Stomach (tissue), 9 donors: ENCODE results near the gene ZCCHC10. TPM values are rescaled to one million over a fixed set of nuclear protein-coding genes. Genes with fewer than 3 reads are reported as not detected.
A peak's percentile ranks its signal among the peaks of the same experiment; 100 is the strongest.

ENCODE experiments used
- DNase-seq, 2 donors: peaks; one replicate each; pipeline versions ENCODE4 v3.0.0 to v3.0.0-alpha.2; 2013 to 2019
- H3K27ac ChIP-seq, 5 donors: fragments of 200-600 bp in 4 of 5; sonication (generic) in 4 of 5; one replicate each; pipeline ENCODE4 v1.5.1; 2013 to 2019; ENCODE audit warnings: mild to moderate bottlenecking in 1 of 5, moderate library complexity in 1 of 5
- H3K27me3 ChIP-seq, 3 donors: fragments of 200-600 bp; sonication (generic); one replicate each; pipeline ENCODE4 v1.5.1; 2017 to 2019; ENCODE audit warnings: mixed run types in 1 of 3
- H3K36me3 ChIP-seq, 4 donors: fragments of 200-600 bp; sonication (generic); 1 replicate in 3 of 4; 2 replicates in 1 of 4; pipeline ENCODE4 v1.5.1; 2016 to 2019
- H3K4me1 ChIP-seq, 4 donors: fragments of 200-600 bp; sonication (generic); one replicate each; pipeline ENCODE4 v1.5.1; 2016 to 2019
- H3K4me3 ChIP-seq, 4 donors: fragments of 200-600 bp; sonication (generic) in 3 of 4; one replicate each; pipeline ENCODE4 v1.5.1; 2016 to 2019; ENCODE audit warnings: mild to moderate bottlenecking in 1 of 4
- H3K9me3 ChIP-seq, 4 donors: fragments of 200-600 bp; sonication (generic); one replicate each; pipeline ENCODE4 v1.5.1; 2016 to 2019
- EP300 ChIP-seq: sonication (generic); formaldehyde crosslinking; IDR thresholded peaks from one replicate; pipeline ENCODE4 v1.6.1; 2017; ENCODE audit warnings: antibody characterized with exemption
- POLR2A ChIP-seq, 4 donors: fragments of 450-650 bp; IDR thresholded peaks; one replicate each; pipeline ENCODE4 v1.6.1; 2016; ENCODE audit warnings: antibody characterized with exemption in 4 of 4, control low read depth in 2 of 4, mild to moderate bottlenecking in 1 of 4, moderate library complexity in 1 of 4
- POLR2AphosphoS5 ChIP-seq, 3 donors: sonication (generic); formaldehyde crosslinking; IDR thresholded peaks; one replicate each; pipeline ENCODE4 v1.6.1; 2016; ENCODE audit warnings: antibody characterized with exemption in 3 of 3
- WGBS, 5 donors: extraction: QIAGEN DNeasy Blood & Tissue Kit in 3 of 5; methylation state at CpG; one replicate each; pipeline versions ENCODE4 v1.1.5 to v1.1.7; 2013 to 2018; 5-methylcytosine and 5-hydroxymethylcytosine counted together
- intact Hi-C: fragments of 100-400 bp; cut with DNase I; formaldehyde crosslinking; loops from one replicate; pipeline ENCODE4 v1.15.1; 2023; ENCODE audit warnings: low total_unique reads
- polyA plus RNA-seq, 3 donors: library from polyadenylated mRNA; stranded (reverse); fragments of 200-250 nt; gene quantifications; one replicate each; pipeline ENCODE4 v1.2.3, GENCODE V29; 2013
- total RNA-seq, 5 donors: library from RNA; depleted of rRNA; stranded (reverse); fragments of >200 nt; gene quantifications; one replicate each; pipeline versions ENCODE4 v1.1.0 to v1.2.3, GENCODE V29; 2014 to 2016
- TF ChIP-seq, protein P1 (sequence below), 7 experiments: fragments of 450-650 bp in 4 of 7; fragments of 200-600 bp in 3 of 7; sonication (generic) in 3 of 7; IDR thresholded peaks; one replicate each; pipeline ENCODE4 v1.5.1; 2016 to 2019; ENCODE audit warnings: antibody characterized with exemption in 7 of 7, control low read depth in 2 of 7, mild to moderate bottlenecking in 1 of 7
- donor health status: healthy with polysubstance abuse.
- donor health status: Bipolar disorder and iron deficiency.
- donor health status: healthy.

ZCCHC10 gene
- total and polyA plus RNA-seq, 8 donors: 0.29 to 45.1 (median 11.8) TPM

GRCh38 chr5:133066045-133066444 is 39.7 kb upstream of the ZCCHC10 start:
- peaks cover 12 to 50% (median 32%) of the 10 kb centered on the region in 4 donors for H3K4me1 ChIP-seq
- no peak for DNase-seq
- H3K27me3 ChIP-seq: no peaks in the 10 kb centered on the region
- peaks cover 26 to 62% (median 47%) of the 10 kb centered on the region in 4 donors for H3K36me3 ChIP-seq
- 64 to 74% (median 72%) methylated on average over 2 of the region's 2 CpGs for WGBS, 5 donors
- TF ChIP-seq EP300: no peak
- no peak for TF ChIP-seq POLR2A (IDR thresholded peaks at IDR 0.05)
- TF ChIP-seq, protein P1, sequence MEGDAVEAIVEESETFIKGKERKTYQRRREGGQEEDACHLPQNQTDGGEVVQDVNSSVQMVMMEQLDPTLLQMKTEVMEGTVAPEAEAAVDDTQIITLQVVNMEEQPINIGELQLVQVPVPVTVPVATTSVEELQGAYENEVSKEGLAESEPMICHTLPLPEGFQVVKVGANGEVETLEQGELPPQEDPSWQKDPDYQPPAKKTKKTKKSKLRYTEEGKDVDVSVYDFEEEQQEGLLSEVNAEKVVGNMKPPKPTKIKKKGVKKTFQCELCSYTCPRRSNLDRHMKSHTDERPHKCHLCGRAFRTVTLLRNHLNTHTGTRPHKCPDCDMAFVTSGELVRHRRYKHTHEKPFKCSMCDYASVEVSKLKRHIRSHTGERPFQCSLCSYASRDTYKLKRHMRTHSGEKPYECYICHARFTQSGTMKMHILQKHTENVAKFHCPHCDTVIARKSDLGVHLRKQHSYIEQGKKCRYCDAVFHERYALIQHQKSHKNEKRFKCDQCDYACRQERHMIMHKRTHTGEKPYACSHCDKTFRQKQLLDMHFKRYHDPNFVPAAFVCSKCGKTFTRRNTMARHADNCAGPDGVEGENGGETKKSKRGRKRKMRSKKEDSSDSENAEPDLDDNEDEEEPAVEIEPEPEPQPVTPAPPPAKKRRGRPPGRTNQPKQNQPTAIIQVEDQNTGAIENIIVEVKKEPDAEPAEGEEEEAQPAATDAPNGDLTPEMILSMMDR (IDR thresholded peaks at IDR 0.05): no peak
- TF ChIP-seq POLR2AphosphoS5 (IDR thresholded peaks at IDR 0.05): no peak
- H3K9me3 ChIP-seq: no peaks in the 10 kb centered on the region
- intact Hi-C loops: no loop called here
- H3K27ac ChIP-seq: peak overlapping the region in 2 of 5 donors; percentile 15 to 50
- H3K4me3 ChIP-seq: no peak overlapping the region

GRCh38 chr5:133065471-133065870 is 39.1 kb upstream of the ZCCHC10 start:
- H3K36me3 ChIP-seq: peaks cover 21 to 56% (median 41%) of the 10 kb centered on the region in 4 donors
- WGBS, 5 donors: 28 to 40% (median 38%) methylated on average over 1 of the region's 1 CpG
- TF ChIP-seq POLR2A (IDR thresholded peaks at IDR 0.05): no peak
- no peak for TF ChIP-seq EP300
- no peak for TF ChIP-seq POLR2AphosphoS5 (IDR thresholded peaks at IDR 0.05)
- TF ChIP-seq, protein P1 (IDR thresholded peaks at IDR 0.05): no peak
- H3K4me3 ChIP-seq: no peak overlapping the region
- no peaks in the 10 kb centered on the region for H3K9me3 ChIP-seq
- intact Hi-C loops: no loop called here
- peaks cover 12 to 50% (median 32%) of the 10 kb centered on the region in 4 donors for H3K4me1 ChIP-seq
- H3K27me3 ChIP-seq: no peaks in the 10 kb centered on the region
- peak overlapping the region in 3 of 5 donors; percentile 13 to 50 (median 15) for H3K27ac ChIP-seq
- peak in 1 of 2 donors; percentile 69 for DNase-seq

DNA sequence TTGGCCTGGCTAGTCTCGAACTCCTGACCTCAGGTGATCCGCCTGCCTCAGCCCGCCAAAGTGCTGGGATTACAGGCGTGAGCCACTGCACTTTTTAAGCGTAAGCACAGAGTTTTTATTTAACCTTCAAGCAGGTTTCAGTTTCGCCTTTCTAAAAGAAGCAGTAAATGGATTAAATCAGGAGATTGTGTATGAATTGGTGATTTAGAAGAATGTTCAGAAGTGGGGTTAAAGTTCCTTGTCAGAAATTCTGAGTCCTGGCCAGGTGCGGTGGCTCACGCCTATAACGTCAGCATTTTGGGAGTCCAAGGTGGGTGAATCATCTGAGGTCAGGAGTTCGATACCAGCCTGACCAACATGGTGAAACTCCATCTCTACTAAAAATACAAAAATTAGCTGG is 37.6 kb upstream of the ZCCHC10 start:
- peak overlapping the region in 1 of 5 donors; percentile 50 for H3K27ac ChIP-seq
- peaks cover 16 to 41% (median 26%) of the 10 kb centered on the region in 4 donors for H3K36me3 ChIP-seq
- no peaks in the 10 kb centered on the region for H3K27me3 ChIP-seq
- no peak overlapping the region for H3K4me3 ChIP-seq
- peaks cover 12 to 58% (median 32%) of the 10 kb centered on the region in 4 donors for H3K4me1 ChIP-seq
- DNase-seq: no peak
- intact Hi-C loops: no loop called here
- H3K9me3 ChIP-seq: no peaks in the 10 kb centered on the region
- WGBS, 5 donors: 67 to 81% (median 79%) methylated on average over 10 of the region's 10 CpGs
- TF ChIP-seq POLR2A (IDR thresholded peaks at IDR 0.05) (no peak), POLR2AphosphoS5 (IDR thresholded peaks at IDR 0.05) (no peak), EP300 (no peak)
- TF ChIP-seq, protein P1 (IDR thresholded peaks at IDR 0.05): no peak

- Histone ChIP-seq H3K9me3 (no peaks in the 10 kb centered on the region), H3K27ac (no peak overlapping the region), H3K36me3 (peaks cover 2 to 24% (median 12%) of the 10 kb centered on the region in 4 donors), H3K4me1 (peaks cover 12 to 75% (median 44%) of the 10 kb centered on the region in 4 donors), H3K27me3 (no peaks in the 10 kb centered on the region), H3K4me3 (no peak overlapping the region)
- intact Hi-C loops: no loop called here
- 46 to 74% (median 71%) methylated on average over 1 of the region's 1 CpG for WGBS, 5 donors
- TF ChIP-seq, protein P1 (IDR thresholded peaks at IDR 0.05): no peak
- TF ChIP-seq POLR2AphosphoS5 (IDR thresholded peaks at IDR 0.05) (no peak), EP300 (no peak), POLR2A (IDR thresholded peaks at IDR 0.05) (no peak)
- no peak for DNase-seq
Measured at GRCh38 chr5:133062276-133062675, 35.9 kb upstream of the ZCCHC10 start.
